ENCODE results near the gene TEAD1.

TEAD1 gene

DNA sequence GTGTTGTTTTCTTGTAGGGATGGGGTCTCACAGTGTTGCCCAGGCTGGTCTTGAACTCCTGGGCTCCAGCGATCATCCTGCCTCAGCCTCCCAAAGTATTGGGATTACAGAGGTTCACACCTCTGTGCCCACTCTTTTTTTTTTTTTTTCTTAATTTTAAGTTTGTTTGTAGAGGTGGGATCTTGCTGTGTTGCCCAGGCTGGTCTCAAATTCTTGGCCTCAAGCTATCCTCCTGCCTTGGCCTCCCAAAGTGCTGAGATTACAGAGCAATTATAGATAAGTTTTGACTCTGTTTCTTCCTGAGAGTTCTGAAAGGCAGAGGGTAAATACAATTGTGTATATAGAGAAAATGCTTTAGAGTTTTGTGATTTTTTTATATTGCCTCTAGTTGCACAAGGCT is 160.4 kb downstream of the TEAD1 start:
- DNase-seq (ENCODE audit: low read depth) = no peak

DNA sequence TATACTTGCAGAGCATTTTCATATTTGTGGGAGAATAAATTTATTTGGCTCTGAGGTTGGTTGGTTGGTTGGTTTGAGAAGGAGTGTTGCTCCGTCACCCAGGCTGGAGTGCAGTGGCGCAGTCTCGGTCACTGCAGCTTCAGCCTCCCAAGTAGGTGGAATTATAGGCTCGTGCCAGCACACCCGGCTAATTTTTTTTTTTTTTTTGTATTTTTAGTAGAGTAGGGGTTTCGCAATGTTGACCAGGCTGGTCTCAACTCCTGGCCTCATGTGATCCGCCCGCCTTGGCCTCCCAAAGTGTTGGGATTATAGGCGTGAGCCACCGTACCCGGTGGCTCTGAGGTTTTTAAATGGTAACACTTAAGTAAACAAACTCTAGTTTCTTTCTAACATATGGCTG is 161.1 kb downstream of the TEAD1 start:
- DNase-seq (ENCODE audit: low read depth) = no peak

GRCh38 chr11:12838463-12839123 is 164.4 kb downstream of the TEAD1 start:
- DNase-seq (ENCODE audit: low read depth) = no peak

GRCh38 chr11:12840871-12841660 is 166.8 kb downstream of the TEAD1 start:
- DNase-seq (ENCODE audit: low read depth) = no peak

- DNase-seq (ENCODE audit: low read depth) = no peak
Measured at GRCh38 chr11:12841946-12842630, 167.9 kb downstream of the TEAD1 start.

- no peak for DNase-seq (ENCODE audit: low read depth)
Measured at GRCh38 chr11:12842933-12843636, 168.9 kb downstream of the TEAD1 start.

GRCh38 chr11:12845163-12845562 is 170.9 kb downstream of the TEAD1 start:
- no peak for DNase-seq (ENCODE audit: low read depth)

- DNase-seq (ENCODE audit: low read depth) = no peak
Measured at GRCh38 chr11:12845739-12846358, 171.6 kb downstream of the TEAD1 start.

DNA sequence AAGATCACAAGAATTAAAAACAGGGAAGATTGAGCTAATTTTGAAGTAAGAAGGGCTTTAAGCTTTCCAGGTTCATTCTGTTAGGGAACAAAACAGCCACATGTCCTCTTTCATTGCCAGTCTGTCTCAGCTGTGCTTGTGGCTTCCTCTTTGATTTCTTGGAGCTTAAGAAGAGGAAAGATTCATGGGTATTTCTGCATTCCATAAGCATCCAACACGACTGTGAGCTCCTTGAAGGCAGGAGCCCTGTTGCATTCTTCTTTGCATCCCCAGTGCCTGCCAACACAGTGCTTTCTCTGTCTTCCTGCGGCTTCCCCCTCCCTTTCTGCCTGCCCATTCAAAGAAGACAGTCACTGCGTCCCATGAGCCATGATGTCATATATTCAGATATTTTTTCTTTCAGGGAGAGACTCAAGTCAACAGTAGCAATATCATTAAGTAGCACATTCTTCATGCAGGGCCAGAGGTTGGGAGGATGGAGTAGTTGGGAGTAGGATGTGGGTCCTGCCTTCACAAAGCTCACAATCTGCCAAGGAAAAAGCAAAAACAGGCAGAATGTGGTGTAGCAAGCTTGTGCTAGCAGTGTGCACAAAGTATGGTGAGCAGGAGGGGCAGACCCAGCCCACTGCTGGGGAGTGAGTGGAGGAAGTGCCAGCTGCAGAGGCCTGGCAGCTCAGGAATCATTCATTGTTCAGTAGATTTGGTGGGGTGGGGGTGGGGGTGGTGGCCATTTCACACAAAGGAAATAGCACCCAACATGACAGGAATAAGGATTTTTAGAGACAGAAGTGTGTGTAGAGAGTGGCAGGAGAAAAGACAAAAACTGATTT is 172.8 kb downstream of the TEAD1 start:
- DNase-seq (ENCODE audit: low read depth) = no peak

DNA sequence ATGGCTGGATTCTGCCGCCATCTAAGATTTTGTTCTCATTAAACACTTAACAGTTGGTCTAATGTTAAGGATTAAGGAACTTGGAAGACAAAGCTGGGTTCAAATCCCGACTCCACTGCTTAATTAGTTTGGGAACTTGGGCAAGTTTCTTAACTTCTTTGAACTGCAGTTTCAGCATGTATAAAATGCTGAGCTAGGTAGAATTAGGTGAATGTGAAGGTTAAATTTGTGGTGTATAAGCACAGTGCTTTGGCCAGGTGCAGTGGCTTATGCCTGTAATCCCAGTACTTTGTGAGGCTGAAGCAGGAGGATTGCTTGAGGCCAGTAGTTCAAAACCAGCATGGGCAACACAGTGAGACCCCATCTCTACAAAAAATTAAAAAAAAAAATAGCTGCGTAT is 174.2 kb downstream of the TEAD1 start:
- DNase-seq (ENCODE audit: low read depth) = no peak

GRCh38 chr11:12853325-12853651 is 179.1 kb downstream of the TEAD1 start:
- DNase-seq (ENCODE audit: low read depth) = no peak

DNA sequence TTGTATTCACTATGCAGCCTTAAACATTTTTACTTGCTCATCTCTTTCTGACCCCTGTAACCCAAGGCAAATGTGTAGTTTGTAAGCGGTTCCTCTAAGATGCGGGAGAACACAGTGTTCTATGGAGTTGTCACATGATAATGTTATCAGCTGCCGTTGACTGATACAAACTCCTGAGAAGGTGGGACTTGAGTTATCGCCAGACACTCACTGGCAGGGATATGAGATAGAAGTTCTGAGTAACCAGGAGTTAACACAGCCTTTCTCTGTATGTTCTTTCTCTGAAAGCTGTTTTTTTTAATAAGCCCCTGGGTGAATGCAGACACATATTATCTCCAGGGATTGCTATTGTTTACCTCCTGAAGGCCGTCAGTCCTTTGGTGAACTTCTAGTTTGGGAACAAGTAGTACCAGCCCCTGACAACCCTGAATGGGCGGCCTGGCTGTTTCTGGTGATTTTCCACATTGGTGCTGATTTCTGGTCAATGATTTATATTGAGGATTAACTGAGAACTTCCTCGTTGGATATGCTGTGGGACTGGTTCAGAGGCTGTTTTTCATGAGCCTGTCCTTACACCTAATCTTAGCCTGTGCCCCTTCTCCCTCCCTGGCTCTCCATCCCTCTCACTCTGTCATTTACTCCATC is 179.6 kb downstream of the TEAD1 start:
- no peak for DNase-seq (ENCODE audit: low read depth)

GRCh38 chr11:12854297-12854661 is 180.1 kb downstream of the TEAD1 start:
- no peak for DNase-seq (ENCODE audit: low read depth)

- no peak for DNase-seq (ENCODE audit: low read depth)
Measured at GRCh38 chr11:12854829-12855228, 180.6 kb downstream of the TEAD1 start.

- no peak for DNase-seq (ENCODE audit: low read depth)
Measured at GRCh38 chr11:12856338-12856737, 182.1 kb downstream of the TEAD1 start.

- no peak for DNase-seq (ENCODE audit: low read depth)
Measured at GRCh38 chr11:12857572-12857971, 183.4 kb downstream of the TEAD1 start.

DNA sequence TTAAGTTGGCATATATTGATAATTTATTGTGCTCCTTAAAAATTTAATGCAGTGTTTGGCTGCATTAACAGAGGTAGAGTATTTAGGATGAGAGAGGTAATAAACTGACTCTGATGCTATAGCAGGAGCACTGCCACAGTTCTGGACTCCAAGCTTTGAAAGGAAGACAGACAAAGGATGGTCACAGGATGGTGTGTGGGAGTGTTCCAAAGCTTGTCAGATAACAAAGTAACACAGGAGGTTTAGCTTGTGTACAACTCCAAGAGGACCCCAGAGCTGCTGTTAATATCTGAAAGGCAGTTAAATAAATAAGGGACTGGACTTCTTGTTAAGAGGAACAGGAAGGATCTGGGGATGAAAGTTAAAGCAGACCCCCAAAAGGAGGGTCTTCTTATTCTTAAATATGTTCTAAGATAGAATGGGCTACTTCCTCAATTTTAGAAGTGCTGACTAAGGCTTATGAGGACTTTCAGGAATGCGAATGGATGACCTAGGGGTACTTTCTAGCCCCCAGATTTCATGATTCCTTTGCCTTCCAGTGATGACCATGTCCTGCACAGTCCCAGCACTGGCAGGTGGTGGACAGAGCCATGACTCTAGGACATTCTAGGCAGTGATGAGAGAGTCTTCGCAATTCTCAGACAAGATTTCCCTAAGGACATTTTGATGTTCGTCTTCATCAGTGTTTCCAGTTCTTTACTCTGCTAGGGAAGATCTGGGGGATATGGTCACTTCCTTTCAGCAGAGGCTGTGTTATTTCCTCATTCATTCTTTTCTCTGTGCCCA is 185.8 kb downstream of the TEAD1 start:
- DNase-seq (ENCODE audit: low read depth) = no peak

GRCh38 chr11:12860827-12861226 is 186.6 kb downstream of the TEAD1 start:
- DNase-seq (ENCODE audit: low read depth) = no peak

DNA sequence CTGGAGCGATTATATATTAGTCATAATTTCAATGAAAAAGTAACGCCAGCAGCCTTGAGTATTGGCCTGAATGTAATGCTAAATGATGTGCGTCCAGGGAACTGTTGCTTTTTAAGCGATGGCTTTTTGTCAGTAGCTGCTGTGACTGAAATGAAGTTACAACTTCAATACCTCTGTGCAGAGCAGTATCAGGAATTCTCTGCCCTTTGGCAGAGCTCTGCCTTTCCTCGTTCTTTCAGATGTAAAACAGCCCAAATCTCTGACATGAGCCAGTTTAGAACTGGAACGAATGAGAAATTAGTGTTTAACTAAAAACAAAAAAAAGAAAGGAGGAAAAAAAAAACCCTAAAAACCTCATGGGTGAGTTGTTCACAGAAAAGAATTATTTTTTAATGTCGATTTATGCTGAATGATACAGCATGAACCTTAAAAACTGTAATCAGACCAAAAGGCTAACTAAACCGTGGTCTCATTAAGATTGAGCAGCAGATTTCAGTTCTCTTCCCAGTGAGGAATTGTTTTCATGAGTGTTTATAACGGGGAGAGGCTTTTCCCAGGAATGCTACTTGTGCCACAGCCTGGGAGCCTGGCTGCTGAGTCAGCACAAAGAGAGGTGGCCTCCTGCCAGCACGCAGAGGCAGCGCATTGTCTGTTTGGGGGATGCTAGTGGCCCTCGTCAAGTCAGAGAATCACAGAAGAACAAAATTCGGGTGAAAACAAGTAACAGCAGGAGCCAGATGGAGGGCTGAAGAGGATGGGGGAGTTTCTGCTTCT is 188.7 kb downstream of the TEAD1 start:
- DNase-seq (ENCODE audit: low read depth) = no peak

Measured in fibroblast of the conjunctiva (primary cell).